PC-3 (cell line): ENCODE results near the gene EIF6. TPM values are rescaled to one million over a fixed set of nuclear protein-coding genes. Genes with fewer than 3 reads are reported as not detected.

ENCODE experiments used
- ATAC-seq: fragments of 200-7000 bp; cut with Tn5 transposase; 2 replicates; pipeline ENCODE4 v1.9.1; 2020; ENCODE audit warnings: mild to moderate bottlenecking, moderate library complexity
- BruUV-seq: library from RNA; stranded (reverse); fragments of 400-500 nt; replicated peaks from 2 replicates; lab custom pipeline; 2021; lab: Mats Ljungman, UMichigan
- CTCF ChIA-PET: fragments of 300-600 bp; sonication (Branson Sonifier 250); formaldehyde crosslinking; loops from one replicate; lab custom pipeline; 2022; ENCODE audit warnings: antibody characterized with exemption; lab: Charles Lee
- POLR2A ChIA-PET: fragments of 300-600 bp; sonication (Branson Sonifier 250); formaldehyde crosslinking; loops from one replicate; lab custom pipeline; 2022; ENCODE audit warnings: antibody characterized with exemption; ENCODE audit not compliant: unreplicated experiment; lab: Charles Lee
- DNase-seq: peaks from one replicate; pipeline ENCODE4 v3.0.0-alpha.2; 2015
- H2AFZ ChIP-seq: fragments of 300-600 bp; sonication (generic); 2 replicates; pipeline ENCODE4 v1.6.0; 2016; ENCODE audit warnings: antibody characterized with exemption, low read length
- H3F3A ChIP-seq: fragments of 300-600 bp; sonication (generic); one replicate; pipeline ENCODE4 v1.6.0; 2017; ENCODE audit warnings: antibody characterized with exemption, low read length, control low read depth, mild to moderate bottlenecking; ENCODE audit not compliant: unreplicated experiment
- H3K27ac ChIP-seq: fragments of 300-600 bp; sonication (generic); 2 replicates; pipeline ENCODE4 v1.5.1; 2016; ENCODE audit warnings: mild to moderate bottlenecking, low read length
- H3K27me3 ChIP-seq: fragments of 300-600 bp; sonication (generic); 2 replicates; pipeline ENCODE4 v1.6.1; 2016; ENCODE audit warnings: low read length, mixed read lengths
- H3K36me3 ChIP-seq: fragments of 300-600 bp; sonication (generic); 2 replicates; pipeline ENCODE4 v1.6.1; 2016; ENCODE audit warnings: low read depth, mixed run types, low read length, mixed read lengths
- H3K4me1 ChIP-seq: fragments of 300-600 bp; sonication (generic); 2 replicates; pipeline ENCODE4 v1.5.1; 2016; ENCODE audit warnings: low read length; ENCODE audit not compliant: insufficient read depth
- H3K4me2 ChIP-seq: fragments of 300-600 bp; sonication (generic); 2 replicates; pipeline ENCODE4 v1.6.0; 2016; ENCODE audit warnings: low read length
- H3K4me3 ChIP-seq: fragments of 300-600 bp; sonication (generic); 2 replicates; pipeline ENCODE4 v1.5.1; 2016; ENCODE audit warnings: mild to moderate bottlenecking, low read length, mixed read lengths
- H3K79me2 ChIP-seq: fragments of 300-600 bp; sonication (generic); 2 replicates; pipeline ENCODE4 v1.6.1; 2017; ENCODE audit warnings: low read length, mixed read lengths
- H3K9ac ChIP-seq: fragments of 300-600 bp; sonication (generic); 2 replicates; pipeline ENCODE4 v1.6.0; 2016; ENCODE audit warnings: mild to moderate bottlenecking, low read length
- H3K9me2 ChIP-seq: fragments of 300-600 bp; sonication (generic); replicated peaks from 2 replicates; pipeline ENCODE4 v1.6.1; 2016; ENCODE audit warnings: mixed run types, low read length, mixed read lengths
- H3K9me3 ChIP-seq: fragments of 300-600 bp; sonication (generic); 2 replicates; pipeline ENCODE4 v1.6.1; 2016; ENCODE audit warnings: low read length, mixed read lengths
- H4K20me1 ChIP-seq: fragments of 300-600 bp; sonication (generic); 2 replicates; pipeline ENCODE4 v1.6.1; 2016; ENCODE audit warnings: low read length, mixed read lengths
- CTCF ChIP-seq: fragments of 300-600 bp; sonication (generic); conservative IDR thresholded peaks from 2 replicates; pipeline ENCODE4 v1.5.1; 2017; ENCODE audit warnings: antibody characterized with exemption, low read depth, mild to moderate bottlenecking, low read length
- EZH2 ChIP-seq: fragments of 300-600 bp; sonication (generic); IDR thresholded peaks from one replicate; pipeline ENCODE4 v1.6.1; 2017; ENCODE audit warnings: antibody characterized with exemption, mild to moderate bottlenecking, low read length; ENCODE audit not compliant: unreplicated experiment
- EZH2phosphoT487 ChIP-seq: fragments of 300-600 bp; sonication (generic); IDR thresholded peaks from 2 replicates; pipeline ENCODE4 v1.6.1; 2018; ENCODE audit warnings: mild to moderate bottlenecking, antibody characterized with exemption, low read length, borderline replicate concordance
- intact Hi-C: fragments of 100-400 bp; cut with micrococcal nuclease; formaldehyde crosslinking; loops from 2 replicates; pipeline ENCODE4 v1.9.0; 2023
- total RNA-seq: library from RNA; depleted of rRNA; stranded (reverse); fragments of >200 nt; gene quantifications from 2 replicates; pipeline ENCODE4 v1.2.3, GENCODE V29; 2014; rRNA removed

Gene EIF6
- total RNA-seq, 1 experiment from 2014 or later = 292 TPM

DNA sequence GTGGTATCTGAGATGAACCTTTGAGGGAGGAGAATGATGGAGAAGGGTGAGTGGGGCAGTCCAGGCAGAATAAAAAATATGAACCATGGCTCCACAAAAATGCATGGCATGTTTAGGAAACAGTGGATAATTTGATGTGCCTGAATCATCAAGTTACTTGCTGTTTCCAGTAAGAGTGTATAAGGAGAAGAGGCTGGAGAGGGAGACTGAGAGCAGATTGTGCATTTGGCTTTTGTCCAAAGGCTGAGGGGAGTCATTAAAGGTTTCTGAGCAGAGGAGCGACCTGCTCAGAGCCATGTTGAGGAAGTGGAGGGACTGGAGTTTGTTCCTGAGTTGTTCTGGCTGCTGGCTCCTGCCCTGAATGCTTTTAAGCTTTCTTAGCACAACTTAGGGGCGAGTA is 52.0 kb downstream of the EIF6 start:
- ChIA-PET CTCF (interaction anchor here (0.5 kb wide), 1 partner anchor 136 kb away, joined by 5 read pairs; no protein-coding TSS in a partner anchor), POLR2A (no interaction called here)
- Histone ChIP-seq H3K4me3 (no peak overlapping the region), H3K36me3 (no peaks in the 10 kb centered on the region), H3K9me2 (no peaks in the 10 kb centered on the region), H3K4me1 (no peaks in the 10 kb centered on the region), H3K79me2 (no peaks in the 10 kb centered on the region), H2AFZ (no peak overlapping the region), H3K27ac (no peak overlapping the region), H3K27me3 (peaks cover 3% of the 10 kb centered on the region; the same call in 1 of the 2 replicates), H3K9ac (no peak overlapping the region), H3K9me3 (no peaks in the 10 kb centered on the region), H3K4me2 (no peak overlapping the region), H3F3A (no peaks in the 10 kb centered on the region), H4K20me1 (no peaks in the 10 kb centered on the region)
- no TSS peak for BruUV-seq
- TF ChIP-seq EZH2phosphoT487 (no peak), CTCF (no peak), EZH2 (no peak)
- ATAC-seq = no peak
- DNase-seq = no peak
- intact Hi-C loops = no loop called here

Other genes with a start within 250 kb of the EIF6 start
- gene TRPC4AP, start 192.0 kb downstream of the EIF6 start, total RNA-seq = 46.9 and 52.6 TPM in 2 replicates
- 22.2 and 28.5 TPM in 2 replicates for gene EDEM2, start 137.4 kb downstream of the EIF6 start, total RNA-seq
- 45.4 and 55.7 TPM in 2 replicates for gene PROCR, start 112.7 kb downstream of the EIF6 start, total RNA-seq
- gene MMP24, start 58.1 kb downstream of the EIF6 start, total RNA-seq = 0.52 and 0.91 TPM in 2 replicates
- gene MMP24OS, start 6.7 kb downstream of the EIF6 start, total RNA-seq = 19.5 and 22.7 TPM in 2 replicates
- gene FAM83C, start 7.7 kb upstream of the EIF6 start, total RNA-seq = 0.12 TPM in 1 of 2 replicates, not detected in the other
- gene UQCC1, start 127.2 kb upstream of the EIF6 start, total RNA-seq = 36.4 and 38.1 TPM in 2 replicates
- gene GDF5, start 153.5 kb upstream of the EIF6 start, total RNA-seq = not detected in 2 replicates
- gene CEP250, start 170.8 kb upstream of the EIF6 start, total RNA-seq = 52.5 and 75.0 TPM in 2 replicates
- not detected in 2 replicates for gene C20orf173, start 244.9 kb upstream of the EIF6 start, total RNA-seq